HepG2 (cell line): ENCODE data around the gene LAPTM4A. TPM values are rescaled to one million over a fixed set of nuclear protein-coding genes. Genes with fewer than 3 reads are reported as not detected.
A peak's percentile ranks its signal among the peaks of the same experiment; 100 is the strongest.

Experiments used
- ARNTL ChIP-seq: sonication (generic); formaldehyde crosslinking; IDR thresholded peaks from 2 replicates; pipeline ENCODE4 v1.4.0; 2020; ENCODE audit warnings: mild to moderate bottlenecking, missing genetic modification reagents
- EEA1 ChIP-seq: sonication (generic); formaldehyde crosslinking; IDR thresholded peaks from 2 replicates; pipeline ENCODE4 v1.5.1; 2020; ENCODE audit warnings: mild to moderate bottlenecking, missing genetic modification reagents, borderline replicate concordance
- HMGA1 ChIP-seq: sonication (generic); formaldehyde crosslinking; conservative IDR thresholded peaks from 2 replicates; pipeline ENCODE4 v1.4.0; 2020; ENCODE audit warnings: missing genetic modification reagents
- MIER3 ChIP-seq: IDR thresholded peaks from 2 replicates; pipeline ENCODE4 v1.6.1; 2016; ENCODE audit warnings: missing compliant biosample characterization, borderline replicate concordance
- PRMT3 ChIP-seq: sonication (generic); formaldehyde crosslinking; IDR thresholded peaks from 2 replicates; pipeline ENCODE4 v1.8.1; 2022; ENCODE audit warnings: low read depth, mild to moderate bottlenecking, moderate library complexity, missing genetic modification reagents, borderline replicate concordance
- SMAD9 ChIP-seq: sonication (generic); formaldehyde crosslinking; IDR thresholded peaks from 2 replicates; pipeline ENCODE4 v1.5.1; 2020; ENCODE audit warnings: mild to moderate bottlenecking, missing genetic modification reagents
- ZNF3 ChIP-seq: IDR thresholded peaks from 2 replicates; pipeline ENCODE4 v1.7.0; 2017; ENCODE audit warnings: inconsistent platforms
- ZNF451 ChIP-seq: sonication (generic); formaldehyde crosslinking; IDR thresholded peaks from 2 replicates; pipeline ENCODE4 v1.5.0; 2020; ENCODE audit warnings: mild to moderate bottlenecking, missing genetic modification reagents
- polyA plus RNA-seq, 8 experiments: library from polyadenylated mRNA; depleted of rRNA in 3 of 8; stranded (reverse) in 7 of 8; unstranded in 1 of 8; fragments of >200 nt; fragmentation: Illumina TruSeq in 4 of 8; extraction: Trizol in 4 of 8; gene quantifications; 2 replicates each; pipeline versions ENCODE4 v1.2.1 to v1.2.3, GENCODE V29; 2011 to 2016; ENCODE audit warnings: low read depth in 4 of 8, missing spikeins in 1 of 8, mixed read lengths in 1 of 8; ENCODE audit not compliant: insufficient read depth in 1 of 8
- total RNA-seq, 5 experiments: library from RNA; depleted of rRNA; stranded (reverse); fragments of >200 nt; fragmentation: Illumina TruSeq; extraction: Trizol; gene quantifications; 2 replicates each; pipeline ENCODE4 v1.2.3, GENCODE V29; 2016; ENCODE audit warnings: low read depth in 1 of 5
- TF ChIP-seq, protein P1 (sequence below): sonication (generic); formaldehyde crosslinking; IDR thresholded peaks from 2 replicates; pipeline ENCODE4 v1.5.1; 2020; ENCODE audit warnings: mild to moderate bottlenecking, missing genetic modification reagents, moderate library complexity
- TF ChIP-seq, protein P2 (sequence below): sonication (generic); formaldehyde crosslinking; IDR thresholded peaks from 2 replicates; pipeline ENCODE4 v1.9.0; 2021; ENCODE audit warnings: missing genetic modification reagents, borderline replicate concordance
- TF ChIP-seq, protein P3 (sequence below): sonication (generic); formaldehyde crosslinking; IDR thresholded peaks from 2 replicates; pipeline ENCODE4 v1.4.0; 2020; ENCODE audit warnings: mild to moderate bottlenecking, missing genetic modification reagents
- TF ChIP-seq, protein P4 (sequence below): sonication (generic); formaldehyde crosslinking; conservative IDR thresholded peaks from 2 replicates; pipeline ENCODE4 v1.8.0; 2022; ENCODE audit warnings: missing genetic modification reagents
- TF ChIP-seq, protein P5 (sequence below): sonication (generic); formaldehyde crosslinking; IDR thresholded peaks from 2 replicates; pipeline ENCODE4 v1.4.0; 2020; ENCODE audit warnings: missing genetic modification reagents
- TF ChIP-seq, protein P6 (sequence below): IDR thresholded peaks from 2 replicates; pipeline ENCODE4 v1.6.1; 2016

The LAPTM4A gene
- total and polyA plus RNA-seq, 2 of the 13 experiments (the other 11 are each of a cell fraction or from before 2014, with no cell fraction given): 116 to 558 TPM

DNA sequence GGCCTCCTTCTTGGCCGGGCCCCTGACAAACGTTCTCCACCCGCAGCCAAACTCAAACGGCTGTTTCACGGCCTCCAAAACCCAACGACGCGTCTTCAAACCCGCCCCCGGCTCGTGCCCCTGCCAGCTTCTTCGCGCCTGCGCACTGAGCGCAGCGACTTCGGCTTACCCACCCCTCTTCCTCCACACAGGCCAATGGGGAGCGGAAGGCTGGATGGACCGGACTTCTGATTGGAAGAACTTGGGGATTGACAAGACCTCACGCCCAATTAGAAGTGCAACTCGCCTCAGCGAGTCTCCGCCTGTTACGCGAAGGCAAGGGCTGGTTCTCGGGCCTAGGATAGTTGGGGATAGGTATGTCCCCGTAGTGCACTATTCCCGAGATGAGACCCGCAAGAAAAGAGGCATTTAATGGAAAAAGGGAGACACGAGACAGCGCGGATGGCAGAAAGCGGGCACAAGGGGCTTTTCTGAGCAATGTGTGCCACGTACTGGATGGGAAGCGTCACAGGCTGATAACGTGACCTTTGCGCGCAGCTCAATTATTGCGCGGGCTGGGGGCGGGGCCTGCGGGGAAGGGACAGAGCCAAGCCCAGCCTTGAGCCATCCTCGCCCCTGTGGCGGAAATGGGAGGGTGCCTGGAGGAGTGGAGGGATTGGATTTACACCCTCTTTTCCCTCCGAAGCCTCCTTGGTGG is at the start of gene LAPTM4A (continued):
- TF ChIP-seq, protein P1, sequence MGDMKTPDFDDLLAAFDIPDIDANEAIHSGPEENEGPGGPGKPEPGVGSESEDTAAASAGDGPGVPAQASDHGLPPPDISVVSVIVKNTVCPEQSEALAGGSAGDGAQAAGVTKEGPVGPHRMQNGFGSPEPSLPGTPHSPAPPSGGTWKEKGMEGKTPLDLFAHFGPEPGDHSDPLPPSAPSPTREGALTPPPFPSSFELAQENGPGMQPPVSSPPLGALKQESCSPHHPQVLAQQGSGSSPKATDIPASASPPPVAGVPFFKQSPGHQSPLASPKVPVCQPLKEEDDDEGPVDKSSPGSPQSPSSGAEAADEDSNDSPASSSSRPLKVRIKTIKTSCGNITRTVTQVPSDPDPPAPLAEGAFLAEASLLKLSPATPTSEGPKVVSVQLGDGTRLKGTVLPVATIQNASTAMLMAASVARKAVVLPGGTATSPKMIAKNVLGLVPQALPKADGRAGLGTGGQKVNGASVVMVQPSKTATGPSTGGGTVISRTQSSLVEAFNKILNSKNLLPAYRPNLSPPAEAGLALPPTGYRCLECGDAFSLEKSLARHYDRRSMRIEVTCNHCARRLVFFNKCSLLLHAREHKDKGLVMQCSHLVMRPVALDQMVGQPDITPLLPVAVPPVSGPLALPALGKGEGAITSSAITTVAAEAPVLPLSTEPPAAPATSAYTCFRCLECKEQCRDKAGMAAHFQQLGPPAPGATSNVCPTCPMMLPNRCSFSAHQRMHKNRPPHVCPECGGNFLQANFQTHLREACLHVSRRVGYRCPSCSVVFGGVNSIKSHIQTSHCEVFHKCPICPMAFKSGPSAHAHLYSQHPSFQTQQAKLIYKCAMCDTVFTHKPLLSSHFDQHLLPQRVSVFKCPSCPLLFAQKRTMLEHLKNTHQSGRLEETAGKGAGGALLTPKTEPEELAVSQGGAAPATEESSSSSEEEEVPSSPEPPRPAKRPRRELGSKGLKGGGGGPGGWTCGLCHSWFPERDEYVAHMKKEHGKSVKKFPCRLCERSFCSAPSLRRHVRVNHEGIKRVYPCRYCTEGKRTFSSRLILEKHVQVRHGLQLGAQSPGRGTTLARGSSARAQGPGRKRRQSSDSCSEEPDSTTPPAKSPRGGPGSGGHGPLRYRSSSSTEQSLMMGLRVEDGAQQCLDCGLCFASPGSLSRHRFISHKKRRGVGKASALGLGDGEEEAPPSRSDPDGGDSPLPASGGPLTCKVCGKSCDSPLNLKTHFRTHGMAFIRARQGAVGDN (CRISPR knock-in tag): peak; percentile 96
- TF ChIP-seq, protein P2, sequence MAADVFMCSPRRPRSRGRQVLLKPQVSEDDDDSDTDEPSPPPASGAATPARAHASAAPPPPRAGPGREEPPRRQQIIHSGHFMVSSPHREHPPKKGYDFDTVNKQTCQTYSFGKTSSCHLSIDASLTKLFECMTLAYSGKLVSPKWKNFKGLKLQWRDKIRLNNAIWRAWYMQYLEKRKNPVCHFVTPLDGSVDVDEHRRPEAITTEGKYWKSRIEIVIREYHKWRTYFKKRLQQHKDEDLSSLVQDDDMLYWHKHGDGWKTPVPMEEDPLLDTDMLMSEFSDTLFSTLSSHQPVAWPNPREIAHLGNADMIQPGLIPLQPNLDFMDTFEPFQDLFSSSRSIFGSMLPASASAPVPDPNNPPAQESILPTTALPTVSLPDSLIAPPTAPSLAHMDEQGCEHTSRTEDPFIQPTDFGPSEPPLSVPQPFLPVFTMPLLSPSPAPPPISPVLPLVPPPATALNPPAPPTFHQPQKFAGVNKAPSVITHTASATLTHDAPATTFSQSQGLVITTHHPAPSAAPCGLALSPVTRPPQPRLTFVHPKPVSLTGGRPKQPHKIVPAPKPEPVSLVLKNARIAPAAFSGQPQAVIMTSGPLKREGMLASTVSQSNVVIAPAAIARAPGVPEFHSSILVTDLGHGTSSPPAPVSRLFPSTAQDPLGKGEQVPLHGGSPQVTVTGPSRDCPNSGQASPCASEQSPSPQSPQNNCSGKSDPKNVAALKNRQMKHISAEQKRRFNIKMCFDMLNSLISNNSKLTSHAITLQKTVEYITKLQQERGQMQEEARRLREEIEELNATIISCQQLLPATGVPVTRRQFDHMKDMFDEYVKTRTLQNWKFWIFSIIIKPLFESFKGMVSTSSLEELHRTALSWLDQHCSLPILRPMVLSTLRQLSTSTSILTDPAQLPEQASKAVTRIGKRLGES (CRISPR knock-in tag): no peak
- TF ChIP-seq ARNTL (CRISPR knock-in tag): peak; percentile 89
- peak; percentile 78 for TF ChIP-seq EEA1 (CRISPR knock-in tag)
- TF ChIP-seq, protein P3, sequence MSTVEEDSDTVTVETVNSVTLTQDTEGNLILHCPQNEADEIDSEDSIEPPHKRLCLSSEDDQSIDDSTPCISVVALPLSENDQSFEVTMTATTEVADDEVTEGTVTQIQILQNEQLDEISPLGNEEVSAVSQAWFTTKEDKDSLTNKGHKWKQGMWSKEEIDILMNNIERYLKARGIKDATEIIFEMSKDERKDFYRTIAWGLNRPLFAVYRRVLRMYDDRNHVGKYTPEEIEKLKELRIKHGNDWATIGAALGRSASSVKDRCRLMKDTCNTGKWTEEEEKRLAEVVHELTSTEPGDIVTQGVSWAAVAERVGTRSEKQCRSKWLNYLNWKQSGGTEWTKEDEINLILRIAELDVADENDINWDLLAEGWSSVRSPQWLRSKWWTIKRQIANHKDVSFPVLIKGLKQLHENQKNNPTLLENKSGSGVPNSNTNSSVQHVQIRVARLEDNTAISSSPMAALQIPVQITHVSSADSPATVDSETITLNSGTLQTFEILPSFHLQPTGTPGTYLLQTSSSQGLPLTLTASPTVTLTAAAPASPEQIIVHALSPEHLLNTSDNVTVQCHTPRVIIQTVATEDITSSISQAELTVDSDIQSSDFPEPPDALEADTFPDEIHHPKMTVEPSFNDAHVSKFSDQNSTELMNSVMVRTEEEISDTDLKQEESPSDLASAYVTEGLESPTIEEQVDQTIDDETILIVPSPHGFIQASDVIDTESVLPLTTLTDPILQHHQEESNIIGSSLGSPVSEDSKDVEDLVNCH: peak; percentile 88
- peak; percentile 62; the same call in 1 of the 2 replicates for TF ChIP-seq SMAD9 (CRISPR knock-in tag)
- 0 out of 2 replicates have a peak, but pooled peaks have one; percentile 59 for TF ChIP-seq ZNF451 (CRISPR knock-in tag)
- peak; percentile 67; the same call in 1 of the 2 replicates for TF ChIP-seq PRMT3 (CRISPR knock-in tag)
- TF ChIP-seq, protein P4, sequence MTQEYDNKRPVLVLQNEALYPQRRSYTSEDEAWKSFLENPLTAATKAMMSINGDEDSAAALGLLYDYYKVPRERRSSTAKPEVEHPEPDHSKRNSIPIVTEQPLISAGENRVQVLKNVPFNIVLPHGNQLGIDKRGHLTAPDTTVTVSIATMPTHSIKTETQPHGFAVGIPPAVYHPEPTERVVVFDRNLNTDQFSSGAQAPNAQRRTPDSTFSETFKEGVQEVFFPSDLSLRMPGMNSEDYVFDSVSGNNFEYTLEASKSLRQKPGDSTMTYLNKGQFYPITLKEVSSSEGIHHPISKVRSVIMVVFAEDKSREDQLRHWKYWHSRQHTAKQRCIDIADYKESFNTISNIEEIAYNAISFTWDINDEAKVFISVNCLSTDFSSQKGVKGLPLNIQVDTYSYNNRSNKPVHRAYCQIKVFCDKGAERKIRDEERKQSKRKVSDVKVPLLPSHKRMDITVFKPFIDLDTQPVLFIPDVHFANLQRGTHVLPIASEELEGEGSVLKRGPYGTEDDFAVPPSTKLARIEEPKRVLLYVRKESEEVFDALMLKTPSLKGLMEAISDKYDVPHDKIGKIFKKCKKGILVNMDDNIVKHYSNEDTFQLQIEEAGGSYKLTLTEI (CRISPR knock-in tag): no peak
- peak; percentile 88 for TF ChIP-seq ZNF3 (CRISPR knock-in tag)
- TF ChIP-seq MIER3 (CRISPR knock-in tag): peak; percentile 85; the same call in 1 of the 2 replicates
- TF ChIP-seq, protein P5, sequence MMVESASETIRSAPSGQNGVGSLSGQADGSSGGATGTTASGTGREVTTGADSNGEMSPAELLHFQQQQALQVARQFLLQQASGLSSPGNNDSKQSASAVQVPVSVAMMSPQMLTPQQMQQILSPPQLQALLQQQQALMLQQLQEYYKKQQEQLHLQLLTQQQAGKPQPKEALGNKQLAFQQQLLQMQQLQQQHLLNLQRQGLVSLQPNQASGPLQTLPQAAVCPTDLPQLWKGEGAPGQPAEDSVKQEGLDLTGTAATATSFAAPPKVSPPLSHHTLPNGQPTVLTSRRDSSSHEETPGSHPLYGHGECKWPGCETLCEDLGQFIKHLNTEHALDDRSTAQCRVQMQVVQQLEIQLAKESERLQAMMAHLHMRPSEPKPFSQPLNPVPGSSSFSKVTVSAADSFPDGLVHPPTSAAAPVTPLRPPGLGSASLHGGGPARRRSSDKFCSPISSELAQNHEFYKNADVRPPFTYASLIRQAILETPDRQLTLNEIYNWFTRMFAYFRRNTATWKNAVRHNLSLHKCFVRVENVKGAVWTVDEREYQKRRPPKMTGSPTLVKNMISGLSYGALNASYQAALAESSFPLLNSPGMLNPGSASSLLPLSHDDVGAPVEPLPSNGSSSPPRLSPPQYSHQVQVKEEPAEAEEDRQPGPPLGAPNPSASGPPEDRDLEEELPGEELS (CRISPR knock-in tag): peak; percentile 51
- TF ChIP-seq HMGA1 (CRISPR knock-in tag): no peak
- TF ChIP-seq, protein P6, sequence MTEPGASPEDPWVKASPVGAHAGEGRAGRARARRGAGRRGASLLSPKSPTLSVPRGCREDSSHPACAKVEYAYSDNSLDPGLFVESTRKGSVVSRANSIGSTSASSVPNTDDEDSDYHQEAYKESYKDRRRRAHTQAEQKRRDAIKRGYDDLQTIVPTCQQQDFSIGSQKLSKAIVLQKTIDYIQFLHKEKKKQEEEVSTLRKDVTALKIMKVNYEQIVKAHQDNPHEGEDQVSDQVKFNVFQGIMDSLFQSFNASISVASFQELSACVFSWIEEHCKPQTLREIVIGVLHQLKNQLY: peak; percentile 39
